Vagina (tissue), 2 donors: ENCODE data around the gene ARTN.

ENCODE experiments used
- CTCF ChIP-seq, 3 experiments: fragments of 450-650 bp in 2 of 3; fragments of 200-600 bp in 1 of 3; sonication (generic) in 1 of 3; IDR thresholded peaks; one replicate each; pipeline ENCODE4 v1.5.1; 2017 to 2019; ENCODE audit warnings: antibody characterized with exemption in 3 of 3, mild to moderate bottlenecking in 2 of 3, moderate library complexity in 2 of 3
- POLR2A ChIP-seq, 2 donors: fragments of 450-650 bp; IDR thresholded peaks; one replicate each; pipeline ENCODE4 v1.6.1; 2017; ENCODE audit warnings: antibody characterized with exemption in 2 of 2, mild to moderate bottlenecking in 2 of 2, moderate library complexity in 2 of 2
- POLR2AphosphoS5 ChIP-seq, 2 donors: sonication (generic); formaldehyde crosslinking; IDR thresholded peaks; one replicate each; pipeline ENCODE4 v1.9.0; 2017; ENCODE audit warnings: antibody characterized with exemption in 2 of 2, mild to moderate bottlenecking in 2 of 2, low read depth in 1 of 2; ENCODE audit not compliant: insufficient read depth in 1 of 2

GRCh38 chr1:43952731-43953346 is 19.2 kb downstream of the ARTN start:
- TF ChIP-seq CTCF (IDR thresholded peaks at IDR 0.05) (no peak), POLR2A (IDR thresholded peaks at IDR 0.05) (no peak), POLR2AphosphoS5 (IDR thresholded peaks at IDR 0.05; ENCODE audit: insufficient read depth in 1 of 2, low read depth in 1 of 2) (no peak)
